Measurements from ENCODE around the gene CWC27. TPM values are rescaled to one million over a fixed set of nuclear protein-coding genes. Genes with fewer than 3 reads are reported as not detected.

Gene CWC27
- polyA plus RNA-seq, 1 of the 3 experiments (the other 2 are of a cell fraction): 6.6 TPM

DNA sequence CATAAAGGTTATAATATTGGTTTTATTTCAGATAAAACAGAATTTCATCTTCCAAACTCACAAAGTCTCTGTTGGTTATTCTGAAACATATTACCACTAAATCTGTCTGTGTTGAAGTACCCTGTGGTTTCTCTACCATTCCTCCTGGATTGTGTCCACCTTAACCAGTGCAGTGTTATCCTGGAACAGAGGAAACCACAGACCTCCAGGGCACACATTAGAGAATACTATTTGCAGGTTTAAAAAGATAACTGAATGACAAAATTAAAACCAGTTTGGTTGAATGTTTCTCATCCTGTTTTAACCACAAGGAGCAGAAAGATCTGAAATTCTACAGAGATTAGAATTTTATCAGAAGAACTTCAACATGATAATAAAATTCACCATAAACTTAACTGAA is 251.8 kb downstream of the CWC27 start (continued):
- TF ChIP-seq SMC3 (IDR thresholded peaks at IDR 0.05; ENCODE audit: low read depth, low read length) (no peak), FOXM1 (IDR thresholded peaks at IDR 0.05; ENCODE audit: low read depth) (0 out of 2 replicates have a peak, but pooled peaks have one; percentile 70), JUND (IDR thresholded peaks at IDR 0.05) (peak; percentile 62), CHD2 (IDR thresholded peaks at IDR 0.05; ENCODE audit: low read length, partially characterized antibody) (peak; percentile 67), MXI1 (IDR thresholded peaks at IDR 0.05; ENCODE audit: low read depth, low read length) (no peak), GATA2 (CRISPR knock-in tag; IDR thresholded peaks at IDR 0.05) (peak; percentile 77), TCF12 (IDR thresholded peaks at IDR 0.05) (peak; percentile 98), NRF1 (IDR thresholded peaks at IDR 0.05; ENCODE audit: low read depth, low read length) (no peak), FOSL2 (IDR thresholded peaks at IDR 0.05; ENCODE audit: borderline replicate concordance, low read depth) (peak; percentile 28; the same call in 1 of the 2 replicates), EP300 (IDR thresholded peaks at IDR 0.05; ENCODE audit: borderline replicate concordance in 1 of 2, low read depth in 1 of 2, low read length in 1 of 2) (peak; percentile 92), RXRA (IDR thresholded peaks at IDR 0.05; ENCODE audit: borderline replicate concordance, low read depth) (no peak), GABPA (IDR thresholded peaks at IDR 0.05; ENCODE audit: low read depth) (no peak)
- TF ChIP-seq, protein P1, sequence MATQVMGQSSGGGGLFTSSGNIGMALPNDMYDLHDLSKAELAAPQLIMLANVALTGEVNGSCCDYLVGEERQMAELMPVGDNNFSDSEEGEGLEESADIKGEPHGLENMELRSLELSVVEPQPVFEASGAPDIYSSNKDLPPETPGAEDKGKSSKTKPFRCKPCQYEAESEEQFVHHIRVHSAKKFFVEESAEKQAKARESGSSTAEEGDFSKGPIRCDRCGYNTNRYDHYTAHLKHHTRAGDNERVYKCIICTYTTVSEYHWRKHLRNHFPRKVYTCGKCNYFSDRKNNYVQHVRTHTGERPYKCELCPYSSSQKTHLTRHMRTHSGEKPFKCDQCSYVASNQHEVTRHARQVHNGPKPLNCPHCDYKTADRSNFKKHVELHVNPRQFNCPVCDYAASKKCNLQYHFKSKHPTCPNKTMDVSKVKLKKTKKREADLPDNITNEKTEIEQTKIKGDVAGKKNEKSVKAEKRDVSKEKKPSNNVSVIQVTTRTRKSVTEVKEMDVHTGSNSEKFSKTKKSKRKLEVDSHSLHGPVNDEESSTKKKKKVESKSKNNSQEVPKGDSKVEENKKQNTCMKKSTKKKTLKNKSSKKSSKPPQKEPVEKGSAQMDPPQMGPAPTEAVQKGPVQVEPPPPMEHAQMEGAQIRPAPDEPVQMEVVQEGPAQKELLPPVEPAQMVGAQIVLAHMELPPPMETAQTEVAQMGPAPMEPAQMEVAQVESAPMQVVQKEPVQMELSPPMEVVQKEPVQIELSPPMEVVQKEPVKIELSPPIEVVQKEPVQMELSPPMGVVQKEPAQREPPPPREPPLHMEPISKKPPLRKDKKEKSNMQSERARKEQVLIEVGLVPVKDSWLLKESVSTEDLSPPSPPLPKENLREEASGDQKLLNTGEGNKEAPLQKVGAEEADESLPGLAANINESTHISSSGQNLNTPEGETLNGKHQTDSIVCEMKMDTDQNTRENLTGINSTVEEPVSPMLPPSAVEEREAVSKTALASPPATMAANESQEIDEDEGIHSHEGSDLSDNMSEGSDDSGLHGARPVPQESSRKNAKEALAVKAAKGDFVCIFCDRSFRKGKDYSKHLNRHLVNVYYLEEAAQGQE (IDR thresholded peaks at IDR 0.05; ENCODE audit: low read depth, low read length): no peak
- TF ChIP-seq, protein P2, sequence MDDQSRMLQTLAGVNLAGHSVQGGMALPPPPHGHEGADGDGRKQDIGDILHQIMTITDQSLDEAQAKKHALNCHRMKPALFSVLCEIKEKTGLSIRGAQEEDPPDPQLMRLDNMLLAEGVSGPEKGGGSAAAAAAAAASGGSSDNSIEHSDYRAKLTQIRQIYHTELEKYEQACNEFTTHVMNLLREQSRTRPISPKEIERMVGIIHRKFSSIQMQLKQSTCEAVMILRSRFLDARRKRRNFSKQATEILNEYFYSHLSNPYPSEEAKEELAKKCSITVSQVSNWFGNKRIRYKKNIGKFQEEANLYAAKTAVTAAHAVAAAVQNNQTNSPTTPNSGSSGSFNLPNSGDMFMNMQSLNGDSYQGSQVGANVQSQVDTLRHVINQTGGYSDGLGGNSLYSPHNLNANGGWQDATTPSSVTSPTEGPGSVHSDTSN (IDR thresholded peaks at IDR 0.05): peak; percentile 77
- TF ChIP-seq, protein P3, sequence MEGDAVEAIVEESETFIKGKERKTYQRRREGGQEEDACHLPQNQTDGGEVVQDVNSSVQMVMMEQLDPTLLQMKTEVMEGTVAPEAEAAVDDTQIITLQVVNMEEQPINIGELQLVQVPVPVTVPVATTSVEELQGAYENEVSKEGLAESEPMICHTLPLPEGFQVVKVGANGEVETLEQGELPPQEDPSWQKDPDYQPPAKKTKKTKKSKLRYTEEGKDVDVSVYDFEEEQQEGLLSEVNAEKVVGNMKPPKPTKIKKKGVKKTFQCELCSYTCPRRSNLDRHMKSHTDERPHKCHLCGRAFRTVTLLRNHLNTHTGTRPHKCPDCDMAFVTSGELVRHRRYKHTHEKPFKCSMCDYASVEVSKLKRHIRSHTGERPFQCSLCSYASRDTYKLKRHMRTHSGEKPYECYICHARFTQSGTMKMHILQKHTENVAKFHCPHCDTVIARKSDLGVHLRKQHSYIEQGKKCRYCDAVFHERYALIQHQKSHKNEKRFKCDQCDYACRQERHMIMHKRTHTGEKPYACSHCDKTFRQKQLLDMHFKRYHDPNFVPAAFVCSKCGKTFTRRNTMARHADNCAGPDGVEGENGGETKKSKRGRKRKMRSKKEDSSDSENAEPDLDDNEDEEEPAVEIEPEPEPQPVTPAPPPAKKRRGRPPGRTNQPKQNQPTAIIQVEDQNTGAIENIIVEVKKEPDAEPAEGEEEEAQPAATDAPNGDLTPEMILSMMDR (IDR thresholded peaks at IDR 0.05): no peak

Measured in SK-N-SH (cell line).